ENCODE data around the gene CDC25B. TPM values are rescaled to one million over a fixed set of nuclear protein-coding genes. Genes with fewer than 3 reads are reported as not detected.

Gene CDC25B
- total and polyA plus RNA-seq, 2 of the 13 experiments (the other 11 are each of a cell fraction or from before 2014, with no cell fraction given) = 14.5 to 19.4 TPM

DNA sequence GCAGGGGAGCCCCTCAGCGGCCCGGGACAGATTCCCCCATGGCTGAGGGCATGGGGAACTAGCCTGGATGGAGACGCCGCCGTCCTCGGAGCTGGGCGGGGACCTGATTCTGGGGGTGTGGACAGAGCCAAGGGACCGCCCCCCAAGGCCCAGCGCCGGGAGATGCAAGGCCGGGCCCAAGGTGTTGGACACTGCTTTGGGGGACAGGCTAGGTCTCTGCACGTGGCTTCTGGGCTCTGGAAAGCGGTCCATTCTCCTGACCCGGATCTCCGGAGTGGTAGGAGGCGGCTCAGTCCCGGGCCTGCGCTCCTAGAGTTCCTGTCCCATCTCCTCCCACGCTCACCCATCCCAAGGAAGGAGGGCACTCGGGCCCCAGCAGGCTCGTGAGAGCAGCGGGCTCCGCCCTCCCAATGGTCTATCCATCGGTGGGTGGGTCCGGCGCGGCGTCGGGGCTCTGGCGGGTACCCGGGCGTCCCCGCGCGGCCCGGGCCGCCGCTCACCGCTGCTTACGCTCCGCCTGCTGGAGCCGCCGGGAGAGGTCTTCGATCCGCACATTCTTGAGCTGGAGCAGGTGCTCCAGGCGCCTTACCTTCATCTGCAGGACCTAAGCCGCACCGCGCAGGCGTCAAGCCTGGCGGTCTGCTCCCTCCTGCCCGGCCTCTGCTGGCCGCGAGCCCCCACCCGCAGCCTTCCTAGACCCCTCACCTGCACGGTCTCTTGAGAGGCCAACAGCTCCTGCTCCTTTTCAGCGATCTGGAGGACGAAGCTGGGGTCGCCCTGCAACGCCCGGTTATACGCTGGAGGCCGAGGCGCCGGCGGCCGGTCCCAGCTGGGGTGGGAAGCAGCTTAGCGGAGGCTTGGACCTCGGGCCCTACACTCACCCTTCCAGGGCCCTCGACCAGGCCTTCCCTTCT lies 18.1 kb upstream of the CDC25B start (continued):
- TF ChIP-seq NR0B2 (CRISPR knock-in tag; IDR thresholded peaks at IDR 0.05) (0 out of 2 replicates have a peak, but pooled peaks have one; percentile 64), ZNF460 (CRISPR knock-in tag; IDR thresholded peaks at IDR 0.05; ENCODE audit: borderline replicate concordance) (no peak), ZFP91 (CRISPR knock-in tag; IDR thresholded peaks at IDR 0.05; ENCODE audit: borderline replicate concordance) (peak; percentile 73; the same call in 1 of the 2 replicates), HNRNPK (IDR thresholded peaks at IDR 0.05; ENCODE audit: low read depth, low read length, poor library complexity, severe bottlenecking) (peak; percentile 45), ZSCAN22 (CRISPR knock-in tag; IDR thresholded peaks at IDR 0.05) (no peak), IKZF4 (CRISPR knock-in tag; IDR thresholded peaks at IDR 0.05; ENCODE audit: borderline replicate concordance, low read depth, not compliant biosample characterization) (peak; percentile 82), ZSCAN21 (CRISPR knock-in tag; IDR thresholded peaks at IDR 0.05; ENCODE audit: borderline replicate concordance) (peak; percentile 73; the same call in 1 of the 2 replicates), ZNF24 (IDR thresholded peaks at IDR 0.05) (no peak), ZNF552 (CRISPR knock-in tag; IDR thresholded peaks at IDR 0.05; ENCODE audit: borderline replicate concordance) (peak; percentile 61; the same call in 1 of the 2 replicates), ZNF782 (CRISPR knock-in tag; IDR thresholded peaks at IDR 0.05; ENCODE audit: borderline replicate concordance) (no peak), ISL2 (CRISPR knock-in tag; IDR thresholded peaks at IDR 0.05) (0 out of 2 replicates have a peak, but pooled peaks have one; percentile 24), SETDB1 (CRISPR knock-in tag; IDR thresholded peaks at IDR 0.05; ENCODE audit: borderline replicate concordance) (no peak), REXO4 (CRISPR knock-in tag; IDR thresholded peaks at IDR 0.05; ENCODE audit: borderline replicate concordance) (no peak), SMAD1 (CRISPR knock-in tag; IDR thresholded peaks at IDR 0.05; ENCODE audit: borderline replicate concordance, low read depth) (peak; percentile 17), AKAP8 (CRISPR knock-in tag; IDR thresholded peaks at IDR 0.05) (peak; percentile 47; the same call in 1 of the 2 replicates), CBX5 (CRISPR knock-in tag; IDR thresholded peaks at IDR 0.05; ENCODE audit: borderline replicate concordance) (0 out of 2 replicates have a peak, but pooled peaks have one; percentile 15), ZMYM4 (CRISPR knock-in tag; IDR thresholded peaks at IDR 0.05) (peak; percentile 6; the same call in 1 of the 2 replicates), ZNF282 (IDR thresholded peaks at IDR 0.05; ENCODE audit: partially characterized antibody) (no peak), KDM1A (CRISPR knock-in tag; IDR thresholded peaks at IDR 0.05) (0 out of 2 replicates have a peak, but pooled peaks have one; percentile 36), SP1 (IDR thresholded peaks at IDR 0.05) (no peak), SP1 (CRISPR knock-in tag; IDR thresholded peaks at IDR 0.05) (no peak)
- TF ChIP-seq, protein P1, sequence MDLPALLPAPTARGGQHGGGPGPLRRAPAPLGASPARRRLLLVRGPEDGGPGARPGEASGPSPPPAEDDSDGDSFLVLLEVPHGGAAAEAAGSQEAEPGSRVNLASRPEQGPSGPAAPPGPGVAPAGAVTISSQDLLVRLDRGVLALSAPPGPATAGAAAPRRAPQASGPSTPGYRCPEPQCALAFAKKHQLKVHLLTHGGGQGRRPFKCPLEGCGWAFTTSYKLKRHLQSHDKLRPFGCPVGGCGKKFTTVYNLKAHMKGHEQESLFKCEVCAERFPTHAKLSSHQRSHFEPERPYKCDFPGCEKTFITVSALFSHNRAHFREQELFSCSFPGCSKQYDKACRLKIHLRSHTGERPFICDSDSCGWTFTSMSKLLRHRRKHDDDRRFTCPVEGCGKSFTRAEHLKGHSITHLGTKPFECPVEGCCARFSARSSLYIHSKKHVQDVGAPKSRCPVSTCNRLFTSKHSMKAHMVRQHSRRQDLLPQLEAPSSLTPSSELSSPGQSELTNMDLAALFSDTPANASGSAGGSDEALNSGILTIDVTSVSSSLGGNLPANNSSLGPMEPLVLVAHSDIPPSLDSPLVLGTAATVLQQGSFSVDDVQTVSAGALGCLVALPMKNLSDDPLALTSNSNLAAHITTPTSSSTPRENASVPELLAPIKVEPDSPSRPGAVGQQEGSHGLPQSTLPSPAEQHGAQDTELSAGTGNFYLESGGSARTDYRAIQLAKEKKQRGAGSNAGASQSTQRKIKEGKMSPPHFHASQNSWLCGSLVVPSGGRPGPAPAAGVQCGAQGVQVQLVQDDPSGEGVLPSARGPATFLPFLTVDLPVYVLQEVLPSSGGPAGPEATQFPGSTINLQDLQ (CRISPR knock-in tag; IDR thresholded peaks at IDR 0.05) = 0 out of 2 replicates have a peak, but pooled peaks have one; percentile 78

All from HepG2 (cell line).